ENCODE results near the gene ASB13.

GRCh38 chr10:5710859-5711258 is 44.5 kb upstream of the ASB13 start:
- no peak for TF ChIP-seq MYC (IDR thresholded peaks at IDR 0.05; ENCODE audit: low read depth, low read length)
- no peak for TF ChIP-seq CTCF (IDR thresholded peaks at IDR 0.05; ENCODE audit: low read depth, low read length)

Measured in NB4 (cell line).